GM21576 (cell line): Measurements from ENCODE around the gene C22orf15.
"Not testable (repeated sequence)": the region's sequence is repeated elsewhere in the genome, so short reads cannot be mapped to it uniquely, and the experiment has no call there.

ENCODE experiments used
- ATAC-seq: cut with Tn5 transposase; IDR thresholded peaks from one replicate; pipeline ENCODE4 v1.9.1; 2021; ENCODE audit warnings: mild to moderate bottlenecking, moderate library complexity; ENCODE audit not compliant: unreplicated experiment

The C22orf15 gene, protein sequence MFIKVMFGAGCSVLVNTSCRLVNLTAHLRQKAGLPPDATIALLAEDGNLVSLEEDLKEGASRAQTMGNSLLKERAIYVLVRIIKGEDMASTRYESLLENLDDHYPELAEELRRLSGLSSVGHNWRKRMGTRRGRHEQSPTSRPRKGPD

GRCh38 chr22:23762842-23763578, at the start of gene C22orf15:
C22orf15 (plus strand) TSS chr22:23762990; CDS start chr22:23763307, 317 bp downstream.
- ATAC-seq: no peak

DNA sequence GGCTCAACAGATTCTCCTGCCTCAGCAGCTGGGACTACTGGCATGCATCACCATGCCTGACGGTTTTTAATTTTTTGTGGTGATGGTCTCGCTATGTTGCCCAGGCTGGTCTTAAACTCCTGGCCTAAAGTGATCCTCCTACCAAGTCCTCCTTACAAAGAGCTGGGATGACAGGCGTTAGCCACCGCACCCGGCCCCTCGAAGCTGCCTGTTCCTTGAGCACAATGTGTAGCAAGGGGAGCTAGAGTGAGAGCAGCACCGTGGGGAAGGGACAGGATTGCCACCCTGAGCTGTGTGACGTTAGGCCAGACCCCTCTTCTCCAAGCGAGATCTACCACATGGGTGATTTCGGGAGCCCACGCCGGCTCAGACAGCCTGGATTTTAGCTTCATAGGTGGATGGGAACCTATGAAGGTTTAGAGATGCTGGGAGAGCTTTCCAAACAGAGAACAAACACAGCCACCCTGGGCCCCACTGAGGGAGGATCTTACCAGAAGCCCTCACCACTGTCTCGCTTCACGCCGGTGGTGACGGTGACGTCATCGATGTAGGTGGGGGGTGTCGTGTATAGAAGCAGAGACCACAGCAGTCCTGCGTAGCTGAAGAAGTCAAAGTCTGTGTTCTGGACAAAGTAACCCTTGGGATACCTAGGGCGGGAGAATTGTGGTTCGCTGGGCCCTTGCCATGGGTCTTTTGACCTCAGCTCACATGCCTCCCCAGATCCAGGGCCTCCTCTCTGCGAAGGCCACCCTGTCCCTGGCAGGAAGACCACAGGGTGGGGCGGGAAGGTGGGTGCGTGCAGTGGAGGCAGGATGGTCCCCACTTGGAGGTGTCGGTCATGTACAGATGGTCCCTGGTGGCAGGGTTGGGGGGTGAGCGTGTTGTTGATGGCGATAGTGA, 48.8 kb upstream of the C22orf15 start:
- ATAC-seq: no peak

DNA sequence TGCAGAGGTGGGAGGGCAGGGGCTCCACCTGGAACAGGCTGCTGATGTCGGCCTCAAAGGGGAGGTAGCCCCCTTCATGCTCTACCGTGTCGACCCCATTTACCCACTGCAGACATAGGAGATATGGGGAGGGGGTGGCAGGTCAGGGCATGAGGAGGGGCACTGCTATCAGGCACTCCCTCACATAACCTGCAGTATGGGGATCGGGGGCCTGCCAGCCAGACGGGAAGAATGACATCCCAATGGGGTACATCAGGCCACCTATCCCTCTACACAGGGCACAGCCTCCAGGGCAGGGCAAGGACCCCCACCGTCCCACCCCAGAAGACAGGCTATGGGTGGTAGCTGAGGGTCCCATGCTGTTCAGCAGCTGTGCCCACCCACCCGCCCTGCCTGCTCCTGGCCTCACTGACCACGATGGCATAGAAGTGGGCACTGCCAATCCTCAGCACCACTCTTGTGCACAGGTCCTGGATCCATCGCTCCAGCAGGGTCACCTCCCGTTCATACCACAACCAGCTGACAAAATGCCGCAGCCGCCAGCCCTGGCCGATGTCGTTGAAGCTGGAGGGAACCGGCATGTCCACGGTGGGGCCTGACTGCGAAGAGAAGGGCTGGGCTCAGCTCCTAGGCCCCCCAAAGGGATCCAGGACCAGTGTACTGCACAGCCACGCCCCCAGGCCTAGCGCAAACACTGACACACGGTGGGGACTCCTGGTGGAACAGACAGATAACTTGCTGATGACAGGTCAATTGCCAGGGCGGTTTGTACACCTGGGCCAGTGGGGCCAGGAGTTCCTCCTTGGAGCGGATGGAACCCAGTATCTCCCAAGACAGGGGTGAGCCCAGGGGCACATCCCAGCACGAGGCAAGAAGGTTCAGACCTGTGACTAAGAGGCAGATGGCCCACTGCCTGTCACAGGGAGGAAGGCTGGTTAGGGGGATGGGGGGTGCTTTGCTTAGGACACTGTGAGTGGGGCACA, 47.9 kb upstream of the C22orf15 start:
- ATAC-seq: no peak

GRCh38 chr22:23715806-23716375, 46.9 kb upstream of the C22orf15 start:
- no peak for ATAC-seq

DNA sequence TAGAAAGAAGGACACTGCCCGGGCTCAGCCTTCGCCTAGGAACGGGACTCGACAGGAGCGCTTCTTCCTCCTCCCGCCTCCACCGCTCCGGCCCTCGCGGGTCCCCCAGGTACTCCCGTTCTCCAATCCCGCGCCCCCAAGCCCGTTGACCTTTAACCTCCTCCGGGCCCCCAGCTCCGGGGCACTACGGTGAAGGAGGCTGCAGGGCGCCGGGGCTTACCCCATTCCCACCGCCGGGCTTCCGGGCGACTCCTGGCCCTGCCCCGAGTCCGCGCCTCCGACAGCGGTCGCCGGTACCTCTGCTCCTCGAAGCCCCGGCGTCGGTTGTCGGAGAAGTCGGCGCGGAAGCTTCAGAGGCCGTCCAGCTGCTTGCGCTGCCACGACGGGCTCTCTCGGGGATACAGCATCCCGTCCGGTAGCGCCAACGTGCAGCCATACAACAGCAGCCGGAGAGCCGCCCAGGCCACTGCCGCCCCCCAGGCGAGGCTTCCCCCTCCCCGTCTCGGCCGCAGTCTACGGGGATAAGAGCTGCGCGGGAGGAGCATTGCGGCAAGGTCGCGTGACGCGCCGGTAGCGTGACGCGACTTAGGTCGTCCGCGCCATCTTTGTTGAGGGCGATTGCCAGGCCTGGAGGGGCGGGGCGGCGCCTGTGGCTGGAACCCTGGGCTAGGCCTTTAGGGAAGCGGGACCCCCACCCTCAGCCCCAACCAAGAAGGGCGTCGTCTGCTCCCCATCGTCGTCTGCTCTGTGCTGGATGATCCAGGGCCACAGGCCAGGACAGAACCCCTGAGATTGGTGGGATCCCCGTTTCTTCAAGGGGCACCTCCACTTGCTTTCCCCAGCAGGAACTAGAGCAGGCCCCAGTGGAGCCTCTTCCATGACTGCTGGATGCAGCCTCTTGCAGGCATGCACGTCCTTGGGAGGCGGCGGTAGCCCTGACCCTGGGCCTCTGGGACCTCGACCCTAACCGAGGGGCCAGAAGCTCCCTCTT, 45.7 kb upstream of the C22orf15 start:
- peak; percentile 68 for ATAC-seq

DNA sequence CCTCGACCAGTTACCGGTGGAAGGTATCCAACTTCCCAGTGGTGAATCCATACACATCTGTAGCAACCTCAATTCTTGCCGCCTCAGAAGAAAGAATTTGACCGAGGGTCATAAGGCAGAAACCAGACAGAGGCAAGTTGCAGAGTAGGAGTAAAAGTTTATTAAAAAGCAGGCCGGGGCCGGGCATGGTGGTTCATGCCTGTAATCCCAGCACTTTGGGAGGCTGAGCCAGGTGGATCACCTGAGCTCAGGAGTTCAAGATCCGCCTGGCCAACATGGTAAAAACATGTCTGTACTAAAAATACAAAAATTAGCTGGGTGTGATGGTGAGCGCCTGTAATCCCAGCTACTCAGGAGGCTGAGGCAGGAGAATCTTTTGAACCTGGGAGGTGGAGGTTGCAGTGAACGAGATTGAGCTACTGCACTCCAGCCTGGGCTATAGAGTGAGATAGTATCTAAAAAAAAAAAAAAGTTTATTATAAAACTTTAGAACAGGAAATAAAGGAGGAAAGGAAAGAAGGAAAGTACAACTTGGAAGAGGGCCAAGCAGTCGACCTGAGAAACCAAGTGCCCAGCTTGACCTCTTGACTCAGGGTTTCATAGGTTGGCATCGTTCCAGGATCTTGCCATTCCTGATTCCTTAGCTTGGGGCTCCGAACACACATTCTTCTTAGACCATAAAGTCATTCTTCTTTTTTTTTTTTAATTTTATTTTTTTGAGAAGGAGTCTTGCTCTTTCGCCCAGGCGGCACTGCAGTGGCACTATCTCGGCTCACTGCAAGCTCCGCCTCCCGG, 44.2 kb upstream of the C22orf15 start:
- no peak for ATAC-seq

DNA sequence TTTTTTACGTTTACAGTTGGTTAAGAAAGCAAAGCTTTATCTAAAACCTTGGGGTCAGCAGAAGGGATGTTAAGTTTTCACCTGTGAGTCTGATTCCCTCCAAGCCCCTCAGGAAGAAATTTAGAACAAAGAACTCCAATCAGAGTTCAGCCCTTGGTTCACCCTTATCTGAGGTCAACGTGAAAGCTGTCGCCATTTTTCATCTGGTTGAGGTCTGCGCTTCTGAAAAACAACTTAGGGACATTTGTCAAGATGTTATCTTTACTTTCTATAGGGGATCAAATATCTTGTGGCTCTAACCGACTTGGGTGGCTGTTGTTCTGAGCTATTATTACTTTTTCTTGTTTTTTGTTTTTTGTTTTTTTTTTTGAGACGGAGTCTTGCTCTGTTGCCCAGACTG, 41.9 kb upstream of the C22orf15 start:
- ATAC-seq: no peak

DNA sequence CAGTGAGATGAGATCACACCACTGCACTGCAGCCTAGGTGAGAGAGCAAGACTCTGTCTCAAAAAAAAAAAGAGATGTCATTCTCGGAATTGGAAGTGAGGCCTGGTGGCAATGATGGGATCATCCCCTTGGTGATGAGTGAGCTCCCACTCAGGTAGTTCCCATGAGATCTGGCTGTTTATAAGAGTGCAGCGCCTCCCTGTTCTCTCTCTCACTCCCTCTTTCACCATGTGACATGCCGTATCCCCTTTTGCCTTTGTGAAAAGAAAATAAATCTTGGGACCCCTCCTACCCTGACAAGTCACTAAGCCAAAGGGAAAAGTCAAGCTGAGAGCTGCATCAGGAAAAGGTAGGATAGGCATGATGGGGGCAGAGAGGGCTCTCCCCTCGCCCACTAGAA, 40.6 kb upstream of the C22orf15 start:
- ATAC-seq: no peak

- ATAC-seq: no peak
Observed at GRCh38 chr22:23722724-23723123, 40.1 kb upstream of the C22orf15 start.

DNA sequence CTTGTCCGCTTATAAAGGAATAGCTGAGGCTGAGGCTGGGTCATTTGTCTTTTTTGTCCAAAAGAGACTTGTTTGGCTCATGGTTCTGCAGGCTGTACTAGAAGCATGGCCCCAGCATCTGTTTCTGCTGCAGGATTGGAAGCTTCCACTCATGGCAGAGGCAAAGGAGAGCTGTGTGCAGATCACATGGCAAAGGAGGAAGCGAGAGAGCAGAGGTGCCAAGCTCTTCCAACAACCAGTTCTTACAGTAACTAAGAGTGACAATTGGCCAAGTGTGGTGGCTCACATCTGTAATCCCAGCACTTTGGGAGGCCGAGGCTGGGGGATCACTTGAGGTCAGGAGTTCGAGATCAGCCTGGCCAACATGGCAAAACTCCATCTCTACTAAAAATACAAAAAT, 34.7 kb upstream of the C22orf15 start:
- not testable (repeated sequence) for ATAC-seq

- no peak for ATAC-seq
Observed at GRCh38 chr22:23737696-23738095, 25.1 kb upstream of the C22orf15 start.

DNA sequence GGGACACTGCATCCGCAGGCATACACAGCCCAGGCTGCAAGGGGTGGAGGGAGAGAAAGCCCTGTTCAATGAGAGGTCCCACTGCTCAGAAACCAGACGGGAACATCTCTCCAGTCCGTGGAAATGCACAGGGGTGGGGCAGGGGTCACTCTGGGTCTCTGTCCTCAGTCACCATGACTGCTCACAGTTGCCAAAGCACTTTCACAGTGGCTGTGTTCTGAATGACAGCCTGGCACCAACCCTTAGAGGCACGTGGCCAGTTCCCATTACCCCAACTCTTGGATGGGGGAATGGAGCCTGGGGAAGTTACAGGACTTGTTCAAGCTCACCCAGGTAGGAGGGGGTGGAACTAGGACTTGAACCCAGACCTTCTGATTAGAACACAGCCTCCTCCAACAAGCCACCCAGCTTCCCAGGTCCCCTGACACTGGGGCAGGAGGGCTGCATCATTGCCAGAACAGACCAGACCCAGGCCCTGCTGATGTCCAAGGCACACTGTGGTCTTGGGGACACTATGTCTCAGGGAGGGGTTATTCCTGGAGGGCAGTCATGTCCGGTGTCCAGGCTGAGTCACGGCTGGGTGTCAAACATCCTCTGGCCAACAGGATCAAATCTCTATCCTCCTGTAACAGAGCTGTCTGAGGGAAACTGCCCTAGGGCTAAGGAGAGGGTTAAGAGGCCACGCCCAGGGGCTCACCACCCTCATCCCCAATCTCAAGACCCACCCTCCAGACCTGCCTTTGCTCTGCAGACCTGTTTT, 20.1 kb upstream of the C22orf15 start:
- ATAC-seq: no peak

DNA sequence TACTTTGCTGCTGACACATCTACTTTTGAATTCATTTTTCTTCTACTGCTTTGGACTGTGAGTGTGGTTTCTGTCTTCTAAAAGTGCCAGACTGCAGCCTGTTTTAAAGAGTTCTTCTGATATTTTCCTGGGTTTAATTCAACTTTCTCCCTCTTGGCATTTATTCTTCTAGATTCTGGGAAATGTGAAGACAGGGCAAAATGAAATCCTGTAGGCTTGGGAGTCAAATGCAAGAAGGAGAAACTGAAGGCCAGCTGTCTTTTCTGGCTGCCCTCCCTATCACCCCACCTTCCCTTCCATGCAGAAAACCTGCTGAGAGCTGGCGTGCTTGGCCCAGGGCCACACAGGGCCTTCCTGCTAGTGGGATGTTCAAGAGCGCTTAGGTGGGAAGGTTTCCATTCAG, 19.5 kb upstream of the C22orf15 start:
- ATAC-seq: no peak

GRCh38 chr22:23744001-23744400, 18.8 kb upstream of the C22orf15 start:
- ATAC-seq: no peak

DNA sequence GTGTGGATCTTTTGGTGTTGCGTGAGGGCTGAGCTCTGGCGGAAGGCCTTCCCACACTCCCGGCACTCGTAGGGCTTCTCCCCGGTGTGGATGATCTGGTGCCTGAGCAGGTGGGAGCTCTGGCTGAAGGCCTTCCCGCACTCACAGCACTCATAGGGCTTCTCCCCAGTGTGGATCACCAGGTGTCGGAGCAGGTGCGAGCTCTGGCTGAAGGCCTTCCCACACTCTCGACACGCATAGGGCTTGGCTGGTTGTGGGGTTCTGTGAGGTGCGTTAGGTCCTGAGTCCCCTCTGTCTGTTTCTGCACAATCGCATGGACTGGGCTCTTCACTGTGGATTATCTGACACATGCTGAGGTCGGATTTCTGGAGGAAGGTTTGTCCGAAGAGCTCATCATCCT, 18.3 kb upstream of the C22orf15 start:
- no peak for ATAC-seq

GRCh38 chr22:23745791-23746190, 17.0 kb upstream of the C22orf15 start:
- ATAC-seq: no peak

- ATAC-seq: no peak
Observed at GRCh38 chr22:23749841-23750301, 12.9 kb upstream of the C22orf15 start.
